ENCODE results near the gene ARHGAP25. TPM values are rescaled to one million over a fixed set of nuclear protein-coding genes. Genes with fewer than 3 reads are reported as not detected.

ARHGAP25 gene
- polyA plus RNA-seq, 1 experiment = 0.55 TPM

DNA sequence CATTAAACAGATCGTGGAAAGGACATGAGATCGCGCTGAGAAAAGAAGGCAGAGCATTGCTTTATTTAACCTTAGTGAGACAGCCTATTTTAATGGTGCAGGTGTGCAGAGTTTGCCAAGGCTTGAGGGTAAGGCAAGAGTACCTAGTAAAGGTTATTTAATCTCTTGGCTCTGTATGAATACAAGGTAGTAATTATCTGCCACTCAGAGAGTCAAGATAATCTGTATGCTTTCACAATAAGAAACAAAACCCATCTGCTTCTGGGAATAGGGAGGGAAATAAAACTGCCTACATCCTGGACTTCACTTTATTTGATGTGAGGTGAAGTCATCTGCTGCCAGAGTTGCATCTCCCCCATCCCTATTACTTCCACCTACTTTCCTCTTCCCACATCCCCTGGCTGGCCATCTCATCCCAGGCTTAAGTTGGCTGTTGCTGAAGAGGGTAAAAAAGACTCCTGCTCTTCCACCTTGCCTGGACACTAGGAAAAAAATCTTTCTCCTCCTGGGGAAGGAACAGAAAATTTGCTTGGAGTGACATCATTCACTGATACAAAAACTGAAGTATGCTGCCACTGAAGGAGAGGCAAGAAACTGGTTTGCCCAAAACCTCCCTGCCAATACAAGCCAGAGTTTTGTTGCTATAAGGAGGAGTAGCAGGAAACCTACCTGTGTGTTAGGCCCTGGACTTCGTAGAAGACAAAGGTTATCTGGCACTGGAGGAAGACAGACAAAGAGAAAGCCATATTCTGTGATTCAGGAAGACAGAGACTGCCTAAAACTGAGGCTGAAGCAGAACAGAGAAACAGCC, 35.8 kb upstream of the ARHGAP25 start:
- Histone ChIP-seq H3K4me3 (ENCODE audit: low read depth, low read length) (no peak overlapping the region), H3K27me3 (ENCODE audit: control insufficient read depth, insufficient read depth, low read length) (peaks cover 8% of the 10 kb centered on the region), H3K9me3 (ENCODE audit: control insufficient read depth, insufficient read depth, low read length) (peaks cover 4% of the 10 kb centered on the region; the same call in 1 of the 2 replicates), H3K27ac (ENCODE audit: low read depth, low read length) (no peak overlapping the region)
- ChIA-PET POLR2A (no interaction called here), CTCF (interaction anchor here (1.0 kb wide), 1 partner anchor 10 kb away, joined by 4 read pairs; no protein-coding TSS in a partner anchor)
- no peak for DNase-seq (ENCODE audit: low read depth, low spot score)
- TF ChIP-seq, protein P1, sequence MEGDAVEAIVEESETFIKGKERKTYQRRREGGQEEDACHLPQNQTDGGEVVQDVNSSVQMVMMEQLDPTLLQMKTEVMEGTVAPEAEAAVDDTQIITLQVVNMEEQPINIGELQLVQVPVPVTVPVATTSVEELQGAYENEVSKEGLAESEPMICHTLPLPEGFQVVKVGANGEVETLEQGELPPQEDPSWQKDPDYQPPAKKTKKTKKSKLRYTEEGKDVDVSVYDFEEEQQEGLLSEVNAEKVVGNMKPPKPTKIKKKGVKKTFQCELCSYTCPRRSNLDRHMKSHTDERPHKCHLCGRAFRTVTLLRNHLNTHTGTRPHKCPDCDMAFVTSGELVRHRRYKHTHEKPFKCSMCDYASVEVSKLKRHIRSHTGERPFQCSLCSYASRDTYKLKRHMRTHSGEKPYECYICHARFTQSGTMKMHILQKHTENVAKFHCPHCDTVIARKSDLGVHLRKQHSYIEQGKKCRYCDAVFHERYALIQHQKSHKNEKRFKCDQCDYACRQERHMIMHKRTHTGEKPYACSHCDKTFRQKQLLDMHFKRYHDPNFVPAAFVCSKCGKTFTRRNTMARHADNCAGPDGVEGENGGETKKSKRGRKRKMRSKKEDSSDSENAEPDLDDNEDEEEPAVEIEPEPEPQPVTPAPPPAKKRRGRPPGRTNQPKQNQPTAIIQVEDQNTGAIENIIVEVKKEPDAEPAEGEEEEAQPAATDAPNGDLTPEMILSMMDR (IDR thresholded peaks at IDR 0.05; ENCODE audit: low read depth, low read length) = no peak

- Histone ChIP-seq H3K27me3 (ENCODE audit: control insufficient read depth, insufficient read depth, low read length) (peaks cover 8% of the 10 kb centered on the region), H3K9me3 (ENCODE audit: control insufficient read depth, insufficient read depth, low read length) (peaks cover 4% of the 10 kb centered on the region; the same call in 1 of the 2 replicates), H3K27ac (ENCODE audit: low read depth, low read length) (no peak overlapping the region), H3K4me3 (ENCODE audit: low read depth, low read length) (no peak overlapping the region)
- ChIA-PET CTCF (interaction anchor here (0.6 to 1.8 kb wide), 4 partner anchors 8 to 987 kb away, joined by 3 to 9 read pairs (median 6); no protein-coding TSS in a partner anchor), POLR2A (no interaction called here)
- no peak for DNase-seq (ENCODE audit: low read depth, low spot score)
- TF ChIP-seq, protein P1 (IDR thresholded peaks at IDR 0.05; ENCODE audit: low read depth, low read length) = no peak
Observed at GRCh38 chr2:68700560-68700959, 34.1 kb upstream of the ARHGAP25 start.

DNA sequence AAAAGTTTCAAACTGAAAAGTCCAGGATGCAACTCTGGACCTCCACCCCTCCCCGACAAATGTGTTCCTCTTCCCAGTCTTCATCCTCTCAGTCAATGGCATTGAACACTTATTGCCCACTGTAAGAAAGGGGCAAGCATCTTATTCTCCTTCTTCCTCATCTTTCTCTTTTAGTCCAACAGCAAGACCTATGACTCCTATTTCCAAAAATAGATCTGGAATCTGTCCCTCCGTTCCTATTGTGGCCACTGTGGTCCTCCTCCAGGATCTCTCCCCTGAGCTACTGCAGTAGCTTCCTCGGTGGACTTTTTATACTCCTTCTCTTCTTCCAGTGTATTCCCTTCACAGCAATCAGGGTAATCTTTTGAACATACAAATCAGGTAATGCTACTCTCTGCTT, 28.0 kb upstream of the ARHGAP25 start:
- no peak overlapping the region for H3K27ac ChIP-seq (ENCODE audit: low read depth, low read length)
- H3K27me3 ChIP-seq (ENCODE audit: control insufficient read depth, insufficient read depth, low read length) = peaks cover 6% of the 10 kb centered on the region
- no peak for DNase-seq (ENCODE audit: low read depth, low spot score)
- POLR2A ChIA-PET = no interaction called here
- no peak overlapping the region for H3K4me3 ChIP-seq (ENCODE audit: low read depth, low read length)
- TF ChIP-seq, protein P1 (IDR thresholded peaks at IDR 0.05; ENCODE audit: low read depth, low read length) = no peak
- CTCF ChIA-PET = interaction anchor here (0.6 to 5.5 kb wide), 2 partner anchors 219 to 243 kb away, joined by 3 to 154 read pairs; no protein-coding TSS in a partner anchor
- H3K9me3 ChIP-seq (ENCODE audit: control insufficient read depth, insufficient read depth, low read length) = no peaks in the 10 kb centered on the region

- TF ChIP-seq, protein P1 (IDR thresholded peaks at IDR 0.05; ENCODE audit: low read depth, low read length) = no peak
- no peak overlapping the region for H3K4me3 ChIP-seq (ENCODE audit: low read depth, low read length)
- peaks cover 6% of the 10 kb centered on the region for H3K27me3 ChIP-seq (ENCODE audit: control insufficient read depth, insufficient read depth, low read length)
- CTCF ChIA-PET = interaction anchor here (0.7 to 5.5 kb wide), 39 partner anchors 8 to 976 kb away, joined by 3 to 154 read pairs (median 7); no protein-coding TSS in a partner anchor
- H3K9me3 ChIP-seq (ENCODE audit: control insufficient read depth, insufficient read depth, low read length) = no peaks in the 10 kb centered on the region
- POLR2A ChIA-PET = no interaction called here
- no peak overlapping the region for H3K27ac ChIP-seq (ENCODE audit: low read depth, low read length)
- no peak for DNase-seq (ENCODE audit: low read depth, low spot score)
Observed at GRCh38 chr2:68708629-68709028, 26.0 kb upstream of the ARHGAP25 start.

- TF ChIP-seq, protein P1 (IDR thresholded peaks at IDR 0.05; ENCODE audit: low read depth, low read length) = peak; percentile 80
- Histone ChIP-seq H3K9me3 (ENCODE audit: control insufficient read depth, insufficient read depth, low read length) (no peaks in the 10 kb centered on the region), H3K27me3 (ENCODE audit: control insufficient read depth, insufficient read depth, low read length) (peaks cover 6% of the 10 kb centered on the region), H3K27ac (ENCODE audit: low read depth, low read length) (no peak overlapping the region), H3K4me3 (ENCODE audit: low read depth, low read length) (no peak overlapping the region)
- CTCF ChIA-PET = interaction anchor here (0.7 to 5.5 kb wide), 43 partner anchors 8 to 975 kb away, joined by 3 to 154 read pairs (median 6); no protein-coding TSS in a partner anchor
- DNase-seq (ENCODE audit: low read depth, low spot score) = peak; percentile 41
- POLR2A ChIA-PET = no interaction called here
Observed at GRCh38 chr2:68709421-68709911, 25.1 kb upstream of the ARHGAP25 start.

Data from AG04450 (cell line).